HFF-Myc (cell line): ENCODE data around the gene CYS1.
A peak's percentile ranks its signal among the peaks of the same experiment; 100 is the strongest.

Source experiments
- DNase-seq: peaks from one replicate; pipeline ENCODE4 v3.0.0-alpha.2; 2011; ENCODE audit warnings: low read depth; ENCODE audit errors: extremely low read depth
- H3K4me3 ChIP-seq: replicated peaks from 2 replicates; pipeline ENCODE4 v1.5.1; 2011; ENCODE audit warnings: low read depth, mild to moderate bottlenecking, control low read depth, low read length
- CTCF ChIP-seq: IDR thresholded peaks from 2 replicates; pipeline ENCODE4 v1.5.1; 2012; ENCODE audit warnings: mild to moderate bottlenecking, low read depth, low read length, control low read depth; ENCODE audit errors: missing control alignments

Gene CYS1

GRCh38 chr2:10079870-10080535, at the start of gene CYS1:
Gene CYS1, minus strand, starts transcription at chr2:10080411. Its CDS starts 188 bp downstream, at chr2:10080223.
- no peak for TF ChIP-seq CTCF
- DNase-seq: no peak
- H3K4me3 ChIP-seq: peak within 1 kb of the TSS; percentile 17

- no peak for DNase-seq
- no peak overlapping the region for H3K4me3 ChIP-seq
- no peak for TF ChIP-seq CTCF
Observed at GRCh38 chr2:10129490-10129889, 49.3 kb upstream of the CYS1 start.

- no peak for TF ChIP-seq CTCF
- H3K4me3 ChIP-seq: no peak overlapping the region
- DNase-seq: no peak
Observed at GRCh38 chr2:10128420-10128819, 48.2 kb upstream of the CYS1 start.

GRCh38 chr2:10126632-10127026, 46.4 kb upstream of the CYS1 start:
- TF ChIP-seq CTCF: no peak
- DNase-seq: no peak
- H3K4me3 ChIP-seq: no peak overlapping the region

- TF ChIP-seq CTCF: no peak
- peak overlapping the region; percentile 91 for H3K4me3 ChIP-seq
- no peak for DNase-seq
Observed at GRCh38 chr2:10125842-10126631, 45.8 kb upstream of the CYS1 start.

GRCh38 chr2:10124538-10125045, 44.4 kb upstream of the CYS1 start:
- DNase-seq: no peak
- peak; percentile 53 for TF ChIP-seq CTCF
- H3K4me3 ChIP-seq: peak overlapping the region; percentile 91
